Kidney (tissue), 14 donors: ENCODE data around the gene CA5A. TPM values are rescaled to one million over a fixed set of nuclear protein-coding genes. Genes with fewer than 3 reads are reported as not detected.
A peak's percentile ranks its signal among the peaks of the same experiment; 100 is the strongest.

ENCODE experiments used
- DNase-seq, 5 donors: peaks; one replicate each; pipeline ENCODE4 v3.0.0-alpha.2; 2013 to 2020
- FAIRE-seq: peaks from 2 replicates; lab custom pipeline; 2012; peaks lifted over from hg19 to GRCh38; lab: Jason Lieb, UNC
- H3K27ac ChIP-seq, 2 donors: one replicate each; pipeline ENCODE4 v1.7.0; 2013; ENCODE audit warnings: low read depth in 2 of 2, low read length in 2 of 2, inconsistent platforms in 1 of 2
- H3K27me3 ChIP-seq: one replicate; pipeline ENCODE4 v1.7.1; 2013; ENCODE audit warnings: low read length, inconsistent platforms; ENCODE audit not compliant: control insufficient read depth, insufficient read depth
- H3K36me3 ChIP-seq, 3 donors: one replicate each; pipeline versions ENCODE4 v1.7.0 to v1.7.1; 2013; ENCODE audit warnings: low read length in 3 of 3, control low read depth in 1 of 3, inconsistent platforms in 1 of 3; ENCODE audit not compliant: insufficient read depth in 3 of 3, control insufficient read depth in 2 of 3
- H3K4me1 ChIP-seq, 3 donors: one replicate each; pipeline versions ENCODE4 v1.7.0 to v1.7.1; 2013; ENCODE audit warnings: low read length in 3 of 3, inconsistent platforms in 1 of 3, low read depth in 1 of 3; ENCODE audit not compliant: control insufficient read depth in 2 of 3, insufficient read depth in 2 of 3
- H3K4me3 ChIP-seq, 3 donors: one replicate each; pipeline versions ENCODE4 v1.7.0 to v1.8.1; 2013; ENCODE audit warnings: low read length in 3 of 3, control low read depth in 1 of 3, inconsistent platforms in 1 of 3
- H3K9ac ChIP-seq, 3 donors: one replicate each; pipeline versions ENCODE4 v1.7.0 to v1.7.1; 2013; ENCODE audit warnings: low read length in 3 of 3, control low read depth in 1 of 3, inconsistent platforms in 1 of 3
- H3K9me3 ChIP-seq, 3 donors: one replicate each; pipeline versions ENCODE4 v1.7.0 to v1.7.1; 2013; ENCODE audit warnings: low read length in 3 of 3, control low read depth in 1 of 3, inconsistent platforms in 1 of 3; ENCODE audit not compliant: control insufficient read depth in 2 of 3, insufficient read depth in 1 of 3
- intact Hi-C: fragments of 100-400 bp; cut with DNase I; formaldehyde crosslinking; loops from one replicate; pipeline ENCODE4 v1.11.1; 2022
- polyA plus RNA-seq: library from polyadenylated mRNA; stranded (reverse); fragments of 350-450 nt; fragmentation: Illumina TruSeq; extraction: RNeasy Lipid Tissue Mini Kit (QIAGEN cat#74804); gene quantifications from one replicate; pipeline ENCODE4 v1.2.3, GENCODE V29; 2014; ENCODE audit warnings: low read depth, low replicate concordance; ENCODE audit not compliant: insufficient read depth
- total RNA-seq: library from RNA; stranded (reverse); fragmentation: NEBNext Ultra II Directional; extraction: Animal tissue kit (Norgen Biotek cat#: 25700); gene quantifications from one replicate; pipeline ENCODE4 v1.2.1, GENCODE V29; 2021
- TF ChIP-seq, protein P1 (sequence below): IDR thresholded peaks from 3 replicates; pipeline ENCODE4 v1.5.1; 2012; ENCODE audit warnings: mild to moderate bottlenecking, moderate library complexity, borderline replicate concordance; ENCODE audit not compliant: insufficient read depth; ENCODE audit errors: extremely low read depth
- donor health status: control.
- donor health status: control.
- donor health status: control.
- donor health status: control.
- donor health status: control.
- donor health status: DM: yes; HTN: yes; CAD: no.
- donor health status: Normal renal cell carcinoma (clear cell type).

Gene CA5A
- total and polyA plus RNA-seq, 2 donors from 2014 or later: not detected

DNA sequence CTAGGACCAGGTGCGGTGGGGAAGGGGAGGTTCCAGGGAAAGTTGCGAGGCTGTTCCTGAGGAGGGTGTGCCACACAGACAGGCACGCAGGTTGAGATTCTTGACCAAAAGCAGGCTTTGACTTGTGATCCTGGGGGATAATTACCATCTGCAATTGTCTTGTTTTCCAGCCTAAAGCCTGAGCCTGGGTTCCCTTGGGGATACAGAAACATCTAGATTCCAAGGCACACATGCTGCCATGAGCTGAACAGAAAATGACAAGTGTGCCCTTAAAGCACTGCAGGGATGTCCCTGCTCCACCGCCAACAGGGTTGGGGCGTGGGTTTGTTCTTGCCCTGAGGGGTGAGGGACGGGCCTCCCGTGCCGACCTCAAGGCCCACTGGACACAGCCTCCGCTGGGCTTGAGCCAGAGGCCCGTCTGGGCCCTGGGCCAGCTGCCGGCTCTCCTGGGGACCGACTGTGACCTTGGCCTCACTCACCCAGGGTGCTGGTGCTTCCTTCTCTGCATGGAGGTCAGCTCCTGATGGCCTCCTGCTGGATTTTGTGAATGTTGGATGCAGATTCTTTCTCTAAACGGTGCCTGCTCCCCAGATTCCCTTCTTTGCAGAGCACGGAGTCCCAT lies 14.0 kb downstream of the CA5A start:
- TF ChIP-seq, protein P1, sequence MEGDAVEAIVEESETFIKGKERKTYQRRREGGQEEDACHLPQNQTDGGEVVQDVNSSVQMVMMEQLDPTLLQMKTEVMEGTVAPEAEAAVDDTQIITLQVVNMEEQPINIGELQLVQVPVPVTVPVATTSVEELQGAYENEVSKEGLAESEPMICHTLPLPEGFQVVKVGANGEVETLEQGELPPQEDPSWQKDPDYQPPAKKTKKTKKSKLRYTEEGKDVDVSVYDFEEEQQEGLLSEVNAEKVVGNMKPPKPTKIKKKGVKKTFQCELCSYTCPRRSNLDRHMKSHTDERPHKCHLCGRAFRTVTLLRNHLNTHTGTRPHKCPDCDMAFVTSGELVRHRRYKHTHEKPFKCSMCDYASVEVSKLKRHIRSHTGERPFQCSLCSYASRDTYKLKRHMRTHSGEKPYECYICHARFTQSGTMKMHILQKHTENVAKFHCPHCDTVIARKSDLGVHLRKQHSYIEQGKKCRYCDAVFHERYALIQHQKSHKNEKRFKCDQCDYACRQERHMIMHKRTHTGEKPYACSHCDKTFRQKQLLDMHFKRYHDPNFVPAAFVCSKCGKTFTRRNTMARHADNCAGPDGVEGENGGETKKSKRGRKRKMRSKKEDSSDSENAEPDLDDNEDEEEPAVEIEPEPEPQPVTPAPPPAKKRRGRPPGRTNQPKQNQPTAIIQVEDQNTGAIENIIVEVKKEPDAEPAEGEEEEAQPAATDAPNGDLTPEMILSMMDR: no peak
- DNase-seq: no peak
- intact Hi-C loops: no loop called here
- H3K9me3 ChIP-seq: no peaks in the 10 kb centered on the region
- no peak overlapping the region for H3K27ac ChIP-seq
- no peak overlapping the region for H3K4me3 ChIP-seq
- no peaks in the 10 kb centered on the region for H3K27me3 ChIP-seq
- H3K9ac ChIP-seq: peak overlapping the region in 1 of 3 donors; percentile 4
- H3K4me1 ChIP-seq: peaks cover 3 to 30% (median 13%) of the 10 kb centered on the region in 3 donors
- no peak for FAIRE-seq
- no peaks in the 10 kb centered on the region for H3K36me3 ChIP-seq

DNA sequence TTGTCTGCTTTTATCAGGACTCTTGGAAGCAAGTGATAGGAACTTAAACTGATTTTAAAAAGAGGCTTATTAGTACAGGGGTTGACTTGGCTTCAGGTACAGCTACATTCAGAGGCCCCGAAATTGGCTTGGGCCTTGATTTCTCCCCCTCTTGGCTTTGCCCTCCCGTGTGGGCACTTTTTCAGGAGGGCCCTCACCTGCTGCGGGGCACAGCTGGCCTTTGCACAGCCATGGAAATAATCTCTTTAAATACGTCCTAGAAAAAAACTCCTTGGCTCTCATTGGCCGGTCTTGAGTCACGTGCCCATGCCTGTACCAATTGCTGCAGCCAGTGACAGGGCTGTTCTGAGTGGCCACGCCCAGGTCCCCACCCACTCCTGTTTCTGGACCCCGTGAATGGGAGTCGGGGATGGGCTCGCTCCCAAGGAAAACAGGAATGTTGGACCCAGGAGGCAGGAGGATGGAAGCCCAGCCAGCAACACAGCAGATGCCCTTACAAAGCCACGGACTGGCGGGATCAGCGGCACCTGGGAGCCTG lies 15.0 kb downstream of the CA5A start:
- Histone ChIP-seq H3K4me1 (peaks cover 3 to 29% (median 13%) of the 10 kb centered on the region in 3 donors), H3K27me3 (no peaks in the 10 kb centered on the region), H3K4me3 (no peak overlapping the region), H3K27ac (no peak overlapping the region), H3K36me3 (no peaks in the 10 kb centered on the region), H3K9me3 (no peaks in the 10 kb centered on the region), H3K9ac (no peak overlapping the region)
- FAIRE-seq (no peak), DNase-seq (peak in 1 of 5 donors; percentile 15)
- intact Hi-C loops: no loop called here
- TF ChIP-seq, protein P1: no peak

DNA sequence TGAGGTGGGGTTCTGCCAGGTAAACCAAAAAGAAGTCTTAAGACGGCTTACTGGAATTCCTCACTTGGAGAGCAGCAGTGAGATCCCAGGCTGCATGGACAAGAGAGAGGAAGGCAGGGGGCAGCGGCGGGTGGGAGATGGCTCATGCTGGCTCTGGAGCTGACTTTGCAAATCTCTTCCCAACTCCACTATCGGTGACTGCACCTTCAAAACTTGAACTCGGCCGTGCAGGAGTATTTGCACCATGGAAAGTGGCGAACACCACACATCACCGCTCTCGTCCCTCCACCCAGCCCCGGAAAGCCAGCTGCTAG lies 16.7 kb downstream of the CA5A start:
- FAIRE-seq: no peak
- H3K9me3 ChIP-seq: no peaks in the 10 kb centered on the region
- H3K4me3 ChIP-seq: no peak overlapping the region
- H3K27me3 ChIP-seq: no peaks in the 10 kb centered on the region
- no peak overlapping the region for H3K27ac ChIP-seq
- TF ChIP-seq, protein P1: no peak
- no peak for DNase-seq
- H3K4me1 ChIP-seq: peaks cover 1 to 18% (median 7%) of the 10 kb centered on the region in 3 donors
- H3K36me3 ChIP-seq: no peaks in the 10 kb centered on the region
- no peak overlapping the region for H3K9ac ChIP-seq
- intact Hi-C loops: no loop called here
